Testis (tissue), 2 donors: Measurements from ENCODE around the gene SPP1.

Source experiments
- CTCF ChIP-seq, 3 experiments: fragments of 450-650 bp in 2 of 3; fragments of 200-600 bp in 1 of 3; sonication (generic) in 1 of 3; IDR thresholded peaks; one replicate each; pipeline ENCODE4 v1.5.1; 2016 to 2019; ENCODE audit warnings: antibody characterized with exemption in 3 of 3, mild to moderate bottlenecking in 2 of 3, moderate library complexity in 1 of 3
- POLR2A ChIP-seq: fragments of 450-650 bp; IDR thresholded peaks from one replicate; pipeline ENCODE4 v1.6.1; 2017; ENCODE audit warnings: antibody characterized with exemption, mild to moderate bottlenecking, moderate library complexity

- no peak for TF ChIP-seq CTCF (IDR thresholded peaks at IDR 0.05)
- TF ChIP-seq POLR2A = no peak
These were observed 8.5 kb downstream of the SPP1 start for GRCh38 chr4:87983996-87984395.
